Measurements from ENCODE around the gene GAB1. TPM values are rescaled to one million over a fixed set of nuclear protein-coding genes. Genes with fewer than 3 reads are reported as not detected.

The GAB1 gene
- total and polyA plus RNA-seq, 4 donors = 6.4 to 138 (median 22.6) TPM

- H3K4me1 ChIP-seq (ENCODE audit: control insufficient read depth in 5 of 5, insufficient read depth in 5 of 5, low read length in 5 of 5) = peaks cover 8 to 44% (median 20%) of the 10 kb centered on the region in 5 donors
Measured at GRCh38 chr4:143362349-143363046, 25.8 kb downstream of the GAB1 start.

GRCh38 chr4:143363332-143363731, 26.7 kb downstream of the GAB1 start:
- Histone ChIP-seq H3K9ac (ENCODE audit: insufficient read depth in 1 of 2, low read length in 2 of 2) (no peak overlapping the region), H3K4me1 (ENCODE audit: control insufficient read depth in 5 of 5, insufficient read depth in 5 of 5, low read length in 5 of 5) (peaks cover 8 to 43% (median 16%) of the 10 kb centered on the region in 5 donors), H3K4me3 (no peak overlapping the region), H3K27me3 (ENCODE audit: control insufficient read depth in 3 of 3, insufficient read depth in 3 of 3, low read length in 2 of 3) (no peaks in the 10 kb centered on the region), H3K9me3 (ENCODE audit: control insufficient read depth in 4 of 4, insufficient read depth in 3 of 4, low read length in 3 of 4) (no peaks in the 10 kb centered on the region), H3K36me3 (ENCODE audit: control insufficient read depth in 4 of 4, insufficient read depth in 4 of 4, low read length in 4 of 4) (peaks cover 0 to 2% (median 0%) of the 10 kb centered on the region in 4 donors), H3K27ac (ENCODE audit: low read depth in 1 of 2, low read length in 1 of 2) (no peak overlapping the region)
- DNase-seq (no peak), ATAC-seq (ENCODE audit: insufficient read depth, low FRiP score) (no peak)
- no peak for TF ChIP-seq CTCF (IDR thresholded peaks at IDR 0.05; ENCODE audit: control extremely low read depth, extremely low read depth)
- 97 to 99% methylated on average over 3 of the region's 3 CpGs for WGBS, 2 donors

More at GRCh38 chr4:143362349-143363046, 25.8 kb downstream of the GAB1 start:
- DNase-seq (no peak), ATAC-seq (ENCODE audit: insufficient read depth, low FRiP score) (no peak)
- H3K27me3 ChIP-seq (ENCODE audit: control insufficient read depth in 3 of 3, insufficient read depth in 3 of 3, low read length in 2 of 3) = no peaks in the 10 kb centered on the region
- H3K27ac ChIP-seq (ENCODE audit: low read depth in 1 of 2, low read length in 1 of 2) = no peak overlapping the region
- no peaks in the 10 kb centered on the region for H3K9me3 ChIP-seq (ENCODE audit: control insufficient read depth in 4 of 4, insufficient read depth in 3 of 4, low read length in 3 of 4)
- no peak overlapping the region for H3K4me3 ChIP-seq
- H3K9ac ChIP-seq (ENCODE audit: insufficient read depth in 1 of 2, low read length in 2 of 2) = no peak overlapping the region
- TF ChIP-seq CTCF (IDR thresholded peaks at IDR 0.05; ENCODE audit: control extremely low read depth, extremely low read depth) = no peak
- WGBS, 2 donors = 85 to 92% methylated on average over 5 of the region's 5 CpGs
- peaks cover 0 to 2% (median 0%) of the 10 kb centered on the region in 4 donors for H3K36me3 ChIP-seq (ENCODE audit: control insufficient read depth in 4 of 4, insufficient read depth in 4 of 4, low read length in 4 of 4)

DNA sequence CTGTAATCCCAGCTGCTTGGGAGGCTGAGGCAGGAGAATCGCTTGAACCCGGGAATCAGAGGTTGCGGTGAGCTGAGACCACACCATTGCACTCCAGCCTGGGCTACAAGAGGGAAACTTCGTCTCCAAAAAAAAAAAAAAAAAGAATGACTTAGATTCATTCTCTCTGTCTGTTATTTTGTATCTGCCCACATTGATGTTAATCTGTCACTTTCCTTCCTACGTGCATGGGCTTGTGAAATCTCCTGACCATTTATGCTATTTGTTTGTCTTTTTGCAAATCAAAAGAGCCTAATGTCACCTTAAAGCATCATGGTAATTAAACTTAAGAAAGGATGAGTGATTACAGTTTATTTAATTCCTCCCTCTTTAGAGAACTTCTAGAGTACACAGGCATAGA, 27.4 kb downstream of the GAB1 start:
- Histone ChIP-seq H3K27ac (ENCODE audit: low read depth in 1 of 2, low read length in 1 of 2) (no peak overlapping the region), H3K4me3 (no peak overlapping the region), H3K9me3 (ENCODE audit: control insufficient read depth in 4 of 4, insufficient read depth in 3 of 4, low read length in 3 of 4) (no peaks in the 10 kb centered on the region), H3K27me3 (ENCODE audit: control insufficient read depth in 3 of 3, insufficient read depth in 3 of 3, low read length in 2 of 3) (no peaks in the 10 kb centered on the region), H3K9ac (ENCODE audit: insufficient read depth in 1 of 2, low read length in 2 of 2) (no peak overlapping the region), H3K36me3 (ENCODE audit: control insufficient read depth in 4 of 4, insufficient read depth in 4 of 4, low read length in 4 of 4) (peaks cover 0 to 2% (median 0%) of the 10 kb centered on the region in 4 donors), H3K4me1 (ENCODE audit: control insufficient read depth in 5 of 5, insufficient read depth in 5 of 5, low read length in 5 of 5) (peaks cover 6 to 41% (median 8%) of the 10 kb centered on the region in 5 donors)
- WGBS, 2 donors = 72 to 79% methylated on average over 5 of the region's 5 CpGs
- no peak for TF ChIP-seq CTCF (IDR thresholded peaks at IDR 0.05; ENCODE audit: control extremely low read depth, extremely low read depth)
- no peak for ATAC-seq (ENCODE audit: insufficient read depth, low FRiP score)
- no peak for DNase-seq

Measured in lung (tissue), 12 donors.